ENCODE results near the gene MED19.
"Not testable (repeated sequence)": the region's sequence is repeated elsewhere in the genome, so short reads cannot be mapped to it uniquely, and the experiment has no call there.

The MED19 gene

DNA sequence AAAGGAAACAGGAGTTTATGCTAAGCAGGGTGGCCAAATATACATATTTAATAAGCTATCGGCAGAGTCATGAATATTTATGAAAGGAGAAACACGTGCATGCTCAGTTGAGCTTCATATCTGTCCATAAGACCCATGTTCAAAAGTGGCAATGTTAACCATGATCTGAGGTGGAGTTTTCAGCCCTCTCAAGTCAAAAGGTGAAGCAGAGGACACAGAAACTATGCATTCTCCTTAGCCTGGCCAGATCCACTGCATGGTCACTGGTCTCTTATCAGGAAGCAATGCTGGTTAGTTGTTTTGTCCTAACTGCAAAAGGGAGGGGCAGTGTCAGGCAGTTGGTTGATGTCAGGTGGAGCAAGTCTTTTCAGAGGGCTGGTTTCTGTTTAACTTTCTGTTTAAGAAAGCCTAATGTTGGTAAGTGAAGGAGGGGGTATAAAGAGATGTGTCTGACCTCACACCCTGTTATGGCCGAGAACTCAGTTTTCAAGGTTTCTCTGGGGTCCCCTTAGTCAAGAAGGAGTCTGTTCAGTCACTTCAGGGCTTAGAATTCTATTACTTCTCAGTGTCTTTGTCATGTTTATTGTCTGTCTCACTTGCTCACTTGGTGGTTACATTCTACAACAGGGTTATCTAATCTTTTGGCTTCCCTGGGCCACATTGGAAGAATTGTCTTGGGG lies 23.7 kb upstream of the MED19 start:
- TF ChIP-seq CTCF (IDR thresholded peaks at IDR 0.05), result no peak
- Histone ChIP-seq H3K36me3 (peaks cover 11 to 39% (median 13%) of the 10 kb centered on the region in 3 donors), H3K27ac (no peak overlapping the region), H3K4me1 (peaks cover 0 to 4% (median 0%) of the 10 kb centered on the region in 4 donors), H3K4me3 (no peak overlapping the region), H3K27me3 (no peaks in the 10 kb centered on the region), H3K9me3 (no peaks in the 10 kb centered on the region)
- intact Hi-C loops (cut with DNase I; ENCODE audit: low total_unique reads), result no loop called here
- no peak for DNase-seq

DNA sequence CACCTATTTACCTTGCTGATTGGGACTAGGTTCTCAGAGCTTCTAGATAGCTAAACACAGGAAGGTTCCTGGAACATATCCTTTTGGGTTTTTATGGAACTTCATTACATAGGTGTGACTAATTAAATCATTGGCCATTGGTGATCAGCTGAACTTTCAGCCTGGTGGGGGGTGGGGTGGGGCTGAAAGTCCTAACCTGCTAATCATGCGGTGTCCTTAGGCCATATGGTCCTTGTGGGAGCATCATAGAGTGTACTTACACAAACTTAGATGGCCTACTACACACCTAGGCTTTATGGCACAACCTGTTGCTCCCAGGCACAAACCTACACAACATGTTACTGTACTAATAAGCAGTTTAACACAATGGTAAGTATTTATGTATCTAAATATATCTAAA lies 20.6 kb upstream of the MED19 start:
- no peaks in the 10 kb centered on the region for H3K9me3 ChIP-seq
- no peak for DNase-seq
- H3K27me3 ChIP-seq, result no peaks in the 10 kb centered on the region
- H3K36me3 ChIP-seq, result peaks cover 0 to 18% (median 6%) of the 10 kb centered on the region in 3 donors
- TF ChIP-seq CTCF (IDR thresholded peaks at IDR 0.05), result no peak
- H3K27ac ChIP-seq, result no peak overlapping the region
- no peak overlapping the region for H3K4me3 ChIP-seq
- intact Hi-C loops (cut with DNase I; ENCODE audit: low total_unique reads), result no loop called here
- H3K4me1 ChIP-seq, result no peaks in the 10 kb centered on the region

GRCh38 chr11:57729479-57729878 lies 17.5 kb upstream of the MED19 start:
- intact Hi-C loops (cut with DNase I; ENCODE audit: low total_unique reads), result no loop called here
- no peaks in the 10 kb centered on the region for H3K27me3 ChIP-seq
- DNase-seq, result no peak
- no peaks in the 10 kb centered on the region for H3K9me3 ChIP-seq
- no peak overlapping the region for H3K27ac ChIP-seq
- H3K4me3 ChIP-seq, result no peak overlapping the region
- no peaks in the 10 kb centered on the region for H3K4me1 ChIP-seq
- no peak for TF ChIP-seq CTCF (IDR thresholded peaks at IDR 0.05)
- H3K36me3 ChIP-seq, result peaks cover 0 to 6% (median 2%) of the 10 kb centered on the region in 3 donors

- intact Hi-C loops (cut with DNase I; ENCODE audit: low total_unique reads), result no loop called here
- no peaks in the 10 kb centered on the region for H3K27me3 ChIP-seq
- no peak overlapping the region for H3K4me3 ChIP-seq
- H3K4me1 ChIP-seq, result no peaks in the 10 kb centered on the region
- H3K36me3 ChIP-seq, result peaks cover 0 to 5% (median 0%) of the 10 kb centered on the region in 3 donors
- no peak for TF ChIP-seq CTCF (IDR thresholded peaks at IDR 0.05)
- H3K27ac ChIP-seq, result no peak overlapping the region
- no peak for DNase-seq
- no peaks in the 10 kb centered on the region for H3K9me3 ChIP-seq
Measured at GRCh38 chr11:57728829-57729228, 16.8 kb upstream of the MED19 start.

DNA sequence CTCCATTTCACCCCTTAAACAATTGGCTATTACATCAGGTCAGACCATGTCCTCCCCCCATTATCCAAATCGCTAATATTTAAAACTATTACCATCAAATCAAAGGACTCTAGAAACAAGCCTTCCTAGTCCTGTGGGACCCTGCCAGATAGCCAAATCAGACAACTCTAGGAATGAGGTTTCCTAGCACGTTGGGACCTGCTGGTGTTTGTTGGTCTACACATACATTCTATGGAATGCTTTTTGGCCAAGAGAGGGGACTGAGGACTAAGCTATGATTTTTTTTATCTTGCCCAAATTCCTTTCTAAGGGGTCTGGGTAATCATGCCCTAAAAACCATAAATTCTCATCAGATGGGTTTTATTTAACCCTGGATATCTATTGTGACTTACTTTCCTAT lies 15.2 kb upstream of the MED19 start:
- H3K36me3 ChIP-seq, result peaks cover 0 to 11% (median under 1%) of the 10 kb centered on the region in 3 donors
- H3K4me3 ChIP-seq, result no peak overlapping the region
- H3K27me3 ChIP-seq, result no peaks in the 10 kb centered on the region
- H3K4me1 ChIP-seq, result no peaks in the 10 kb centered on the region
- no peak for DNase-seq
- intact Hi-C loops (cut with DNase I; ENCODE audit: low total_unique reads), result no loop called here
- H3K9me3 ChIP-seq, result no peaks in the 10 kb centered on the region
- H3K27ac ChIP-seq, result no peak overlapping the region
- TF ChIP-seq CTCF (IDR thresholded peaks at IDR 0.05), result no peak

DNA sequence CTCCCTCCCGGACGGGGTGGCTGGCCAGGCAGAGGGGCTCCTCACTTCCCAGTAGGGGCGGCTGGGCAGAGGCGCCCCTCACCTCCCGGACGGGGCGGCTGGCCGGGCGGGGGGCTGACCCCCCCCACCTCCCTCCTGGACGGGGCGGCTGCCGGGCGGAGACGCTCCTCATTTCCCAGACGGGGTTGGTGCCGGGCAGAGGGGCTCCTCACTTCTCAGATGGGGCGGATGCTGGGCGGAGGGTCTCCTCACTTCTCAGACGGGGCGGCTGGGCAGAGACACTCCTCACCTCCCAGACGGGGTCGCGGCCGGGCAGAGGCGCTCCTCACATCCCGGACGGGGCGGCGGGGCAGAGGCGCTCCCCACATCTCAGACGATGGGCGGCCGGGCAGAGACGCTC lies 4.7 kb upstream of the MED19 start:
- not testable (repeated sequence) for H3K4me3 ChIP-seq, H3K9me3 ChIP-seq, H3K27ac ChIP-seq, H3K27me3 ChIP-seq, H3K36me3 ChIP-seq, DNase-seq
- intact Hi-C loops (cut with DNase I; ENCODE audit: low total_unique reads), result loop anchor here (10.0 kb wide), 1 partner anchor 52 kb away; the partner anchor contains the start of gene ZDHHC5
- peaks cover 0 to 24% (median 17%) of the 10 kb centered on the region in 4 donors for H3K4me1 ChIP-seq
